Uterus (tissue), 4 donors: ENCODE results near the gene PGGHG. TPM values are rescaled to one million over a fixed set of nuclear protein-coding genes. Genes with fewer than 3 reads are reported as not detected.
"Not testable (repeated sequence)": the region's sequence is repeated elsewhere in the genome, so short reads cannot be mapped to it uniquely, and the experiment has no call there.

Experiments
- DNase-seq, 2 donors: peaks; one replicate each; pipeline ENCODE4 v3.0.0-alpha.2; 2019 to 2020
- H3K27ac ChIP-seq, 2 donors: fragments of 200-600 bp; sonication (generic); 1 replicate in 1 of 2; 2 replicates in 1 of 2; pipeline ENCODE4 v1.5.1; 2016 to 2018
- H3K27me3 ChIP-seq, 2 donors: fragments of 200-600 bp; sonication (generic); one replicate each; pipeline ENCODE4 v1.5.1; 2018 to 2019; ENCODE audit warnings: control low read depth in 1 of 2
- H3K36me3 ChIP-seq, 2 donors: fragments of 200-600 bp; sonication (generic); one replicate each; pipeline ENCODE4 v1.5.1; 2019; ENCODE audit warnings: control low read depth in 1 of 2
- H3K4me1 ChIP-seq, 2 donors: fragments of 200-600 bp; sonication (generic); one replicate each; pipeline ENCODE4 v1.5.1; 2018 to 2019; ENCODE audit warnings: control low read depth in 1 of 2
- H3K4me3 ChIP-seq, 2 donors: fragments of 200-600 bp; sonication (generic); 1 replicate in 1 of 2; 2 replicates in 1 of 2; pipeline ENCODE4 v1.5.1; 2018 to 2019; ENCODE audit warnings: mild to moderate bottlenecking in 1 of 2
- H3K9me3 ChIP-seq, 2 donors: fragments of 200-600 bp; sonication (generic); one replicate each; pipeline ENCODE4 v1.5.1; 2019; ENCODE audit warnings: control low read depth in 1 of 2
- CTCF ChIP-seq, 4 experiments: fragments of 200-600 bp in 2 of 4; fragments of 450-650 bp in 2 of 4; sonication (generic) in 2 of 4; IDR thresholded peaks; one replicate each; pipeline ENCODE4 v1.5.1; 2016 to 2019; ENCODE audit warnings: antibody characterized with exemption in 4 of 4, mild to moderate bottlenecking in 2 of 4, moderate library complexity in 1 of 4
- POLR2A ChIP-seq, 2 donors: fragments of 450-650 bp; IDR thresholded peaks; one replicate each; pipeline ENCODE4 v1.6.1; 2016; ENCODE audit warnings: antibody characterized with exemption in 2 of 2, mild to moderate bottlenecking in 1 of 2, moderate library complexity in 1 of 2
- intact Hi-C: fragments of 100-400 bp; cut with DNase I; formaldehyde crosslinking; loops from one replicate; pipeline ENCODE4 v1.15.1; 2023; ENCODE audit warnings: low total_unique reads
- total RNA-seq, 4 donors: library from RNA; depleted of rRNA in 3 of 4; stranded (reverse); fragments of >200 nt in 3 of 4; gene quantifications; one replicate each; pipeline versions ENCODE4 v1.1.0 to v1.2.4, GENCODE V29; 2014 to 2023
- donor health status: DM: yes; HTN: yes; CAD: no.

PGGHG gene
- total RNA-seq, 4 donors from 2014 or later: 7.9 to 29.1 (median 14.2) TPM

- Histone ChIP-seq H3K4me1 (peaks cover 5 to 25% of the 10 kb centered on the region in 2 donors), H3K36me3 (no peaks in the 10 kb centered on the region), H3K27ac (peak overlapping the region; percentile 91 to 98), H3K9me3 (no peaks in the 10 kb centered on the region), H3K27me3 (no peaks in the 10 kb centered on the region), H3K4me3 (no peak overlapping the region)
- DNase-seq: no peak
- TF ChIP-seq CTCF (IDR thresholded peaks at IDR 0.05): no peak
- no peak for TF ChIP-seq POLR2A (IDR thresholded peaks at IDR 0.05)
- intact Hi-C loops: no loop called here
These were observed 37.6 kb downstream of the PGGHG start for GRCh38 chr11:326592-326841.

DNA sequence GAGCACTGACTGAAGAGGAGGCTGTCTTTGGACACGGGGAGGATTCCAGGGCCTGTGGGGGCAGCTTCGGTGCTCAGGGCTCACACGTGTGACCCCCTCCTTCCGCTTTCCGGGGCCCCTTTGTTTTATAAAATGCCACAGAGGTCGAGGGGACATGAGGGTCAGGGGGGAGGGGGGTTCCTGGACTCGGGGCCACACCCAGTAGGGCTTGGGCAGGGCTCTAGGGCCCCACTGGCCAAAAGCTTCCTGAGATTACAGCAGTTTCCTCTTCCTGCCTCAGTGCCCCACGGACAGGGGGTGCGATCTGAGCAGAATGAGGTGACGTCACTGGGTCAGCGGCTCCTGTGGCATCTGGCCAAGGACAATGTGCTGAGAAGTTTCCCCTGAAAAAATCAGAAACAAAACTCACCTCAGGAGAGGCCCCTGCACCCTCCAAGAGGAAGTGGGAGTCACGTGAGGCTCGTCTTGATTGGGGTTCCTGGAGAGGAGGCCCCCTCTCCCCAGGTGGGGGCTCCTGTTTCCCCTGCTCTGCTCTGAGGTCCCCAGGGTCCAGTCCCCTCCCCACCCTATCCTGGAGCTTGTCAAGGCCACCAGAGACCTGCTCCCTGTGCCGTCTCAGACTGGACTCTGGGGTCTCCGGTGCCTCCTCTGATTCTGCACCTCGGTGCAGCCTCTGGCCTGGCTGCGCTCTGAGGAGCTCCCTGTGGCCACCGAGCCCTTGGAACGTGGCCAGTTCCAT is 38.1 kb downstream of the PGGHG start:
- Histone ChIP-seq H3K27ac (peak overlapping the region; percentile 91 to 98), H3K4me1 (peaks cover 5 to 25% of the 10 kb centered on the region in 2 donors), H3K27me3 (no peaks in the 10 kb centered on the region), H3K4me3 (no peak overlapping the region), H3K9me3 (no peaks in the 10 kb centered on the region), H3K36me3 (no peaks in the 10 kb centered on the region)
- intact Hi-C loops: no loop called here
- peak; percentile 88 to 94 for DNase-seq
- TF ChIP-seq CTCF (IDR thresholded peaks at IDR 0.05) (no peak), POLR2A (IDR thresholded peaks at IDR 0.05) (peak; percentile 38 to 47)

GRCh38 chr11:327581-327923 is 38.6 kb downstream of the PGGHG start:
- H3K9me3 ChIP-seq: no peaks in the 10 kb centered on the region
- DNase-seq: no peak
- peak overlapping the region; percentile 91 to 98 for H3K27ac ChIP-seq
- peaks cover 5 to 25% of the 10 kb centered on the region in 2 donors for H3K4me1 ChIP-seq
- no peak overlapping the region for H3K4me3 ChIP-seq
- no peaks in the 10 kb centered on the region for H3K36me3 ChIP-seq
- H3K27me3 ChIP-seq: no peaks in the 10 kb centered on the region
- intact Hi-C loops: no loop called here
- TF ChIP-seq CTCF (IDR thresholded peaks at IDR 0.05) (no peak), POLR2A (IDR thresholded peaks at IDR 0.05) (no peak)

- intact Hi-C loops: no loop called here
- no peaks in the 10 kb centered on the region for H3K27me3 ChIP-seq
- H3K4me1 ChIP-seq: peaks cover 5 to 25% of the 10 kb centered on the region in 2 donors
- H3K27ac ChIP-seq: peak overlapping the region; percentile 29 to 91
- H3K9me3 ChIP-seq: no peaks in the 10 kb centered on the region
- DNase-seq: no peak
- H3K4me3 ChIP-seq: no peak overlapping the region
- no peaks in the 10 kb centered on the region for H3K36me3 ChIP-seq
- TF ChIP-seq POLR2A (IDR thresholded peaks at IDR 0.05) (no peak), CTCF (IDR thresholded peaks at IDR 0.05) (no peak)
These were observed 39.1 kb downstream of the PGGHG start for GRCh38 chr11:328012-328411.

GRCh38 chr11:328516-329100 is 39.7 kb downstream of the PGGHG start:
- peak overlapping the region; percentile 29 to 91 for H3K27ac ChIP-seq
- H3K9me3 ChIP-seq, DNase-seq, H3K36me3 ChIP-seq, H3K27me3 ChIP-seq, intact Hi-C loops, H3K4me3 ChIP-seq: not testable (repeated sequence)
- H3K4me1 ChIP-seq: peaks cover 5 to 25% of the 10 kb centered on the region in 2 donors
